Smooth muscle cell (in vitro differentiated cells): ENCODE data around the gene MOBP. TPM values are rescaled to one million over a fixed set of nuclear protein-coding genes. Genes with fewer than 3 reads are reported as not detected.

Source experiments
- DNase-seq: peaks from one replicate; lab custom pipeline; 2025; ENCODE audit not compliant: unreplicated experiment; lab: John Stamatoyannopoulos, UW
- H2AFZ ChIP-seq: fragments of 200-600 bp; sonication (generic); 2 replicates; pipeline ENCODE4 v1.6.0; 2016; ENCODE audit warnings: antibody characterized with exemption, low read depth, mild to moderate bottlenecking
- H3F3A ChIP-seq: fragments of 200-600 bp; sonication (generic); 2 replicates; pipeline ENCODE4 v1.6.0; 2017; ENCODE audit warnings: antibody characterized with exemption, low read depth
- H3K27ac ChIP-seq: fragments of 200-600 bp; sonication (generic); 2 replicates; pipeline ENCODE4 v1.5.1; 2016; ENCODE audit warnings: low read depth, mild to moderate bottlenecking
- H3K27me3 ChIP-seq: fragments of 200-600 bp; sonication (generic); 2 replicates; pipeline ENCODE4 v1.6.1; 2016; ENCODE audit warnings: low read depth, mild to moderate bottlenecking
- H3K36me3 ChIP-seq: fragments of 200-600 bp; sonication (generic); 2 replicates; pipeline ENCODE4 v1.5.1; 2016; ENCODE audit warnings: low read depth
- H3K4me1 ChIP-seq: fragments of 200-600 bp; sonication (generic); 2 replicates; pipeline ENCODE4 v1.5.1; 2016; ENCODE audit warnings: low read depth
- H3K4me2 ChIP-seq: fragments of 200-600 bp; sonication (generic); 2 replicates; pipeline ENCODE4 v1.6.0; 2016; ENCODE audit warnings: mild to moderate bottlenecking
- H3K4me3 ChIP-seq: fragments of 200-600 bp; sonication (generic); 2 replicates; pipeline ENCODE4 v1.5.1; 2016; ENCODE audit warnings: mild to moderate bottlenecking
- H3K79me2 ChIP-seq: fragments of 200-600 bp; sonication (generic); 2 replicates; pipeline ENCODE4 v1.6.0; 2016; ENCODE audit warnings: low read depth, mild to moderate bottlenecking
- H3K9ac ChIP-seq: fragments of 200-600 bp; sonication (generic); 2 replicates; pipeline ENCODE4 v1.6.0; 2016; ENCODE audit warnings: low read depth
- H3K9me3 ChIP-seq: fragments of 200-600 bp; sonication (generic); replicated peaks from 2 replicates; pipeline ENCODE4 v1.5.1; 2016; ENCODE audit warnings: low read depth
- H4K20me1 ChIP-seq: fragments of 200-600 bp; sonication (generic); 2 replicates; pipeline ENCODE4 v1.6.0; 2016; ENCODE audit warnings: low read depth
- CTCF ChIP-seq: fragments of 200-600 bp; sonication (generic); IDR thresholded peaks from 2 replicates; pipeline ENCODE4 v1.5.1; 2017; ENCODE audit warnings: borderline replicate concordance, mild to moderate bottlenecking, antibody characterized with exemption; ENCODE audit not compliant: insufficient read depth, poor library complexity, severe bottlenecking
- WGBS: methylation state at CpG from one replicate; pipeline ENCODE4 v1.1.7; 2016; ENCODE audit warnings: low lambda C conversion rate; 5-methylcytosine and 5-hydroxymethylcytosine counted together
- polyA plus RNA-seq: library from polyadenylated mRNA; unstranded; fragments of >200 nt; fragmentation: Nextera tagmentation; extraction: Ambion mirVana; gene quantifications from 2 replicates; pipeline ENCODE4 v1.2.1, GENCODE V29; 2016
- total RNA-seq: library from RNA; depleted of rRNA; stranded (reverse); fragments of >200 nt; gene quantifications from 2 replicates; pipeline ENCODE4 v1.2.3, GENCODE V29; 2014

MOBP gene
- total and polyA plus RNA-seq, 2 experiments from 2014 or later, result not detected

GRCh38 chr3:39497753-39498152 is 30.3 kb downstream of the MOBP start:
- no peak overlapping the region for H3K27ac ChIP-seq
- no peak overlapping the region for H3K4me3 ChIP-seq
- H3F3A ChIP-seq, result no peaks in the 10 kb centered on the region
- H3K9ac ChIP-seq, result no peak overlapping the region
- no peaks in the 10 kb centered on the region for H4K20me1 ChIP-seq
- no peaks in the 10 kb centered on the region for H3K9me3 ChIP-seq
- no peak for DNase-seq
- H3K4me2 ChIP-seq, result peak overlapping the region; percentile 82
- H3K36me3 ChIP-seq, result no peaks in the 10 kb centered on the region
- no peak overlapping the region for H2AFZ ChIP-seq
- no peaks in the 10 kb centered on the region for H3K4me1 ChIP-seq
- 91% methylated on average over 5 of the region's 5 CpGs for WGBS
- TF ChIP-seq CTCF, result no peak
- peaks cover under 1% of the 10 kb centered on the region for H3K27me3 ChIP-seq
- no peaks in the 10 kb centered on the region for H3K79me2 ChIP-seq

- H3K4me1 ChIP-seq, result no peaks in the 10 kb centered on the region
- no peaks in the 10 kb centered on the region for H3K27me3 ChIP-seq
- no peaks in the 10 kb centered on the region for H4K20me1 ChIP-seq
- no peaks in the 10 kb centered on the region for H3K79me2 ChIP-seq
- WGBS, result 88% methylated on average over 2 of the region's 2 CpGs
- H3K9me3 ChIP-seq, result no peaks in the 10 kb centered on the region
- H2AFZ ChIP-seq, result no peak overlapping the region
- no peaks in the 10 kb centered on the region for H3K36me3 ChIP-seq
- no peak overlapping the region for H3K4me2 ChIP-seq
- no peak overlapping the region for H3K9ac ChIP-seq
- no peak overlapping the region for H3K4me3 ChIP-seq
- no peaks in the 10 kb centered on the region for H3F3A ChIP-seq
- DNase-seq, result no peak
- H3K27ac ChIP-seq, result no peak overlapping the region
- TF ChIP-seq CTCF, result no peak
These were observed 32.3 kb downstream of the MOBP start for GRCh38 chr3:39499651-39500273.

DNA sequence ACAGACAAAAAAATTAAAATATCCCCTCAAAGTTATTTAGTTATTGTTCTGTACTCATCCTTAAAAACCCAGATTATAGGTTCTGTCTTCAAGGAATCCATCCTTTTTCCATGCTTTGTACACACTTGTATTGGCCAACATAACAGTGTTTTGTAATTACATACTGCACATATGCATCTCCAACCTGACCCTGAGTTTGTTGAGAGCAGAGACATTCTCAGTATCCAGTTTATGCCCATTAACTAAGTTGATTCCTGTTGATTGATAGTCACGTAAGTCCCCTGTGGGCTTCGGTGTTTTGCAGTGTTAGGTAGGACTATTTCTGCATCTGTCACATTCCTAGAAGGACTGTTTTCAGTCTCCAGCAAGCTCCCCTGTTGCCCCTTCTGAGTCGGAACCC is 33.6 kb downstream of the MOBP start:
- H3K4me3 ChIP-seq, result no peak overlapping the region
- H2AFZ ChIP-seq, result no peak overlapping the region
- no peaks in the 10 kb centered on the region for H4K20me1 ChIP-seq
- no peaks in the 10 kb centered on the region for H3K27me3 ChIP-seq
- no peaks in the 10 kb centered on the region for H3F3A ChIP-seq
- H3K9ac ChIP-seq, result no peak overlapping the region
- no peaks in the 10 kb centered on the region for H3K36me3 ChIP-seq
- TF ChIP-seq CTCF, result no peak
- H3K27ac ChIP-seq, result no peak overlapping the region
- WGBS, result 92% methylated on average over 3 of the region's 3 CpGs
- H3K4me1 ChIP-seq, result peaks cover 2% of the 10 kb centered on the region
- H3K79me2 ChIP-seq, result no peaks in the 10 kb centered on the region
- DNase-seq, result no peak
- no peak overlapping the region for H3K4me2 ChIP-seq
- no peaks in the 10 kb centered on the region for H3K9me3 ChIP-seq

GRCh38 chr3:39501968-39502837 is 34.7 kb downstream of the MOBP start:
- Histone ChIP-seq H3K4me1 (peaks cover 8% of the 10 kb centered on the region), H3F3A (no peaks in the 10 kb centered on the region)

More at GRCh38 chr3:39501968-39502837, 34.7 kb downstream of the MOBP start:
- no peak for DNase-seq
- Histone ChIP-seq H2AFZ (no peak overlapping the region), H3K79me2 (no peaks in the 10 kb centered on the region), H3K4me2 (no peak overlapping the region), H3K9me3 (no peaks in the 10 kb centered on the region), H3K27me3 (no peaks in the 10 kb centered on the region), H3K4me3 (no peak overlapping the region), H3K9ac (no peak overlapping the region), H3K36me3 (no peaks in the 10 kb centered on the region), H4K20me1 (no peaks in the 10 kb centered on the region), H3K27ac (no peak overlapping the region)
- no peak for TF ChIP-seq CTCF
- WGBS, result 96% methylated on average over 51 of the region's 53 CpGs
